ENCODE measurements around the gene TOMM40L.
A peak's percentile ranks its signal among the peaks of the same experiment; 100 is the strongest.

Gene TOMM40L

GRCh38 chr1:161225534-161226319 is at the start of gene TOMM40L:
TOMM40L (plus strand) TSS chr1:161226060; CDS start chr1:161226490, 430 bp downstream.
- DNase-seq = peak; percentile 69

GRCh38 chr1:161176468-161177111 is 49.3 kb upstream of the TOMM40L start:
- no peak for DNase-seq

- peak; percentile 70 for DNase-seq
These were observed 48.5 kb upstream of the TOMM40L start, which contains the start of gene B4GALT3 for GRCh38 chr1:161177112-161177935. B4GALT3 (minus strand) TSS chr1:161177507; CDS start chr1:161176060, 1,447 bp downstream.

- no peak for DNase-seq
These were observed 48.0 kb upstream of the TOMM40L start for GRCh38 chr1:161177936-161178244.

- no peak for DNase-seq
These were observed 46.2 kb upstream of the TOMM40L start for GRCh38 chr1:161179698-161180097.

- no peak for DNase-seq
These were observed 45.2 kb upstream of the TOMM40L start for GRCh38 chr1:161180639-161181038.

GRCh38 chr1:161182214-161182613 is 43.6 kb upstream of the TOMM40L start:
- no peak for DNase-seq

- DNase-seq = no peak
These were observed 40.6 kb upstream of the TOMM40L start for GRCh38 chr1:161185282-161185682.

- no peak for DNase-seq
These were observed 40.0 kb upstream of the TOMM40L start for GRCh38 chr1:161185732-161186311.

GRCh38 chr1:161187311-161187710 is 38.5 kb upstream of the TOMM40L start:
- DNase-seq = no peak

- DNase-seq = no peak
These were observed 37.5 kb upstream of the TOMM40L start for GRCh38 chr1:161188381-161188780.

- DNase-seq = no peak
These were observed 36.8 kb upstream of the TOMM40L start for GRCh38 chr1:161189036-161189435.

GRCh38 chr1:161190962-161191521 is 34.8 kb upstream of the TOMM40L start:
- DNase-seq = no peak

GRCh38 chr1:161191971-161192370 is 33.9 kb upstream of the TOMM40L start:
- DNase-seq = no peak

GRCh38 chr1:161192476-161193465 is 33.1 kb upstream of the TOMM40L start:
- no peak for DNase-seq

GRCh38 chr1:161193561-161194235 is 32.2 kb upstream of the TOMM40L start:
- no peak for DNase-seq

- DNase-seq = no peak
These were observed 30.7 kb upstream of the TOMM40L start for GRCh38 chr1:161195171-161195570.

GRCh38 chr1:161196111-161196510 is 29.7 kb upstream of the TOMM40L start:
- no peak for DNase-seq

- no peak for DNase-seq
These were observed 29.1 kb upstream of the TOMM40L start for GRCh38 chr1:161196521-161197451.

Measured in GOT3 (cell line).